Measurements from ENCODE around the gene KLHL36. TPM values are rescaled to one million over a fixed set of nuclear protein-coding genes. Genes with fewer than 3 reads are reported as not detected.

KLHL36 gene
- total RNA-seq, 1 experiment from 2014 or later = 79.0 TPM

DNA sequence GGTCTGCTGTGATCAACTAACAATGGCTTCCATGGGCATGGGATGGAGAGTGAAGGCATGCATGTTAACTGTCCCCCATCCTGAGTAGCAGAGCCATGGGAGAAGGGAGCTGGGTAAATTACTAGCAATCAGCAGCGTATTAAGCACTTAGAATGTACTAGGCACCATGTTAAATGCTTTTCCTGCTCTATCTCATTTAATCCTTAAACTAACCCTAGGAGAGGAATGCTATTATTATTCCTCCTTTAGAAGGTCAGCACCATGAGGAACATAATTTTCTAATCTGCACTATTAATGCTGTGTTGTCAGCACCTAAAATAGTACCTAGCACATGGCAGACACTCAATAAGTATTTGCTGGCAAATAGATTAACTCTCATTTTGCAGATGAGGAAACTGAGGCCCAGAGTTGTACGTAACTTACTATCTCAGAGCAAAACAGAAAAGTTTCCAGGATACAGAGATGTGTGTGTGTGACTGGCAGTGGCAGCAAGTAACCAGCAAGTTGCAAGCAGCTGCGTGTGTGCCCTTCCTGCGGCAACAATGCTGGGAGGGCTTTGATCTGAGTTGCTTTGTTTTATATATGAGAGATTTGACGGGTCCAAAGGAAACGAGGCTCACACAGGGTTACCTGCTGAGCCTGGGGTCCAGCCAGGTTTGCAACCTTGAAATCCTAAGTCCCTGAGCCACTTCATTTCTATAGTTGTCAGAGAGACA lies 6.5 kb upstream of the KLHL36 start:
- intact Hi-C loops (cut with micrococcal nuclease) = no loop called here
- Histone ChIP-seq H3K27me3 (ENCODE audit: insufficient read depth, low read length) (no peaks in the 10 kb centered on the region), H3K9ac (ENCODE audit: low read length) (no peak overlapping the region), H3K9me3 (ENCODE audit: control insufficient read depth in 1 of 2, insufficient read depth in 1 of 2, low read depth in 1 of 2, low read length in 2 of 2) (no peaks in the 10 kb centered on the region), H3K4me2 (ENCODE audit: low read length) (no peak overlapping the region), H4K20me1 (ENCODE audit: insufficient read depth) (no peaks in the 10 kb centered on the region), H3K4me3 (replicated peaks in 1 of 2; ENCODE audit: low read depth in 1 of 2, low read length in 2 of 2) (no peak overlapping the region), H2AFZ (ENCODE audit: low read depth, low read length, poor library complexity, severe bottlenecking) (no peak overlapping the region), H3K79me2 (ENCODE audit: insufficient read depth, low read length) (no peaks in the 10 kb centered on the region), H3K9me2 (ENCODE audit: insufficient read depth) (no peaks in the 10 kb centered on the region), H3K27ac (ENCODE audit: low read depth, low read length) (no peak overlapping the region), H3K4me1 (ENCODE audit: control insufficient read depth in 1 of 2, insufficient read depth in 2 of 2, low read length in 2 of 2) (peaks cover 0 to 8% of the 10 kb centered on the region in 2 experiments; a peak in 2 of 4 replicates), H3K36me3 (ENCODE audit: control insufficient read depth in 1 of 2, insufficient read depth in 2 of 2, low read length in 2 of 2) (no peaks in the 10 kb centered on the region)
- no TSS peak for BruUV-seq (replicated peaks)
- ChIA-PET RAD21 (ENCODE audit: low non-redundant PET in 1 of 2, low total read pairs in 2 of 2, uncharacterized antibody in 2 of 2, unreplicated experiment in 2 of 2) (no interaction called here), POLR2A (interaction anchor here (0.6 kb wide), 1 partner anchor 53 kb away, joined by 3 read pairs; no protein-coding TSS in a partner anchor), CTCF (no interaction called here)
- no peak for TF ChIP-seq EZH2 (IDR thresholded peaks at IDR 0.05)
- no peak for TF ChIP-seq CEBPB (IDR thresholded peaks at IDR 0.05; ENCODE audit: low read depth)
- TF ChIP-seq TCF7L2 (IDR thresholded peaks at IDR 0.05; ENCODE audit: borderline replicate concordance, extremely low read depth, insufficient read depth, insufficient read length) = no peak
- TF ChIP-seq ZNF274 (IDR thresholded peaks at IDR 0.05; ENCODE audit: low read depth, low read length) = no peak
- no peak for TF ChIP-seq JUND (IDR thresholded peaks at IDR 0.05)
- no peak for TF ChIP-seq ELF1 (IDR thresholded peaks at IDR 0.05; ENCODE audit: borderline replicate concordance, low read depth)
- TF ChIP-seq SIN3A (IDR thresholded peaks at IDR 0.05; ENCODE audit: low read depth) = no peak
- TF ChIP-seq, protein P1, sequence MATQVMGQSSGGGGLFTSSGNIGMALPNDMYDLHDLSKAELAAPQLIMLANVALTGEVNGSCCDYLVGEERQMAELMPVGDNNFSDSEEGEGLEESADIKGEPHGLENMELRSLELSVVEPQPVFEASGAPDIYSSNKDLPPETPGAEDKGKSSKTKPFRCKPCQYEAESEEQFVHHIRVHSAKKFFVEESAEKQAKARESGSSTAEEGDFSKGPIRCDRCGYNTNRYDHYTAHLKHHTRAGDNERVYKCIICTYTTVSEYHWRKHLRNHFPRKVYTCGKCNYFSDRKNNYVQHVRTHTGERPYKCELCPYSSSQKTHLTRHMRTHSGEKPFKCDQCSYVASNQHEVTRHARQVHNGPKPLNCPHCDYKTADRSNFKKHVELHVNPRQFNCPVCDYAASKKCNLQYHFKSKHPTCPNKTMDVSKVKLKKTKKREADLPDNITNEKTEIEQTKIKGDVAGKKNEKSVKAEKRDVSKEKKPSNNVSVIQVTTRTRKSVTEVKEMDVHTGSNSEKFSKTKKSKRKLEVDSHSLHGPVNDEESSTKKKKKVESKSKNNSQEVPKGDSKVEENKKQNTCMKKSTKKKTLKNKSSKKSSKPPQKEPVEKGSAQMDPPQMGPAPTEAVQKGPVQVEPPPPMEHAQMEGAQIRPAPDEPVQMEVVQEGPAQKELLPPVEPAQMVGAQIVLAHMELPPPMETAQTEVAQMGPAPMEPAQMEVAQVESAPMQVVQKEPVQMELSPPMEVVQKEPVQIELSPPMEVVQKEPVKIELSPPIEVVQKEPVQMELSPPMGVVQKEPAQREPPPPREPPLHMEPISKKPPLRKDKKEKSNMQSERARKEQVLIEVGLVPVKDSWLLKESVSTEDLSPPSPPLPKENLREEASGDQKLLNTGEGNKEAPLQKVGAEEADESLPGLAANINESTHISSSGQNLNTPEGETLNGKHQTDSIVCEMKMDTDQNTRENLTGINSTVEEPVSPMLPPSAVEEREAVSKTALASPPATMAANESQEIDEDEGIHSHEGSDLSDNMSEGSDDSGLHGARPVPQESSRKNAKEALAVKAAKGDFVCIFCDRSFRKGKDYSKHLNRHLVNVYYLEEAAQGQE (IDR thresholded peaks at IDR 0.05; ENCODE audit: low read depth) = no peak
- TF ChIP-seq, protein P2, sequence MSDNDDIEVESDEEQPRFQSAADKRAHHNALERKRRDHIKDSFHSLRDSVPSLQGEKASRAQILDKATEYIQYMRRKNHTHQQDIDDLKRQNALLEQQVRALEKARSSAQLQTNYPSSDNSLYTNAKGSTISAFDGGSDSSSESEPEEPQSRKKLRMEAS (IDR thresholded peaks at IDR 0.05) = no peak
- no peak for TF ChIP-seq RAD21 (IDR thresholded peaks at IDR 0.05; ENCODE audit: low read depth)
- TF ChIP-seq SP1 (IDR thresholded peaks at IDR 0.05; ENCODE audit: low read depth) = no peak
- no peak for TF ChIP-seq EGR1 (IDR thresholded peaks at IDR 0.05; ENCODE audit: low read depth)
- TF ChIP-seq EZH2phosphoT487 (IDR thresholded peaks at IDR 0.05; ENCODE audit: borderline replicate concordance) = no peak
- TF ChIP-seq FOSL1 (IDR thresholded peaks at IDR 0.05; ENCODE audit: low read depth) = no peak
- TF ChIP-seq, protein P3, sequence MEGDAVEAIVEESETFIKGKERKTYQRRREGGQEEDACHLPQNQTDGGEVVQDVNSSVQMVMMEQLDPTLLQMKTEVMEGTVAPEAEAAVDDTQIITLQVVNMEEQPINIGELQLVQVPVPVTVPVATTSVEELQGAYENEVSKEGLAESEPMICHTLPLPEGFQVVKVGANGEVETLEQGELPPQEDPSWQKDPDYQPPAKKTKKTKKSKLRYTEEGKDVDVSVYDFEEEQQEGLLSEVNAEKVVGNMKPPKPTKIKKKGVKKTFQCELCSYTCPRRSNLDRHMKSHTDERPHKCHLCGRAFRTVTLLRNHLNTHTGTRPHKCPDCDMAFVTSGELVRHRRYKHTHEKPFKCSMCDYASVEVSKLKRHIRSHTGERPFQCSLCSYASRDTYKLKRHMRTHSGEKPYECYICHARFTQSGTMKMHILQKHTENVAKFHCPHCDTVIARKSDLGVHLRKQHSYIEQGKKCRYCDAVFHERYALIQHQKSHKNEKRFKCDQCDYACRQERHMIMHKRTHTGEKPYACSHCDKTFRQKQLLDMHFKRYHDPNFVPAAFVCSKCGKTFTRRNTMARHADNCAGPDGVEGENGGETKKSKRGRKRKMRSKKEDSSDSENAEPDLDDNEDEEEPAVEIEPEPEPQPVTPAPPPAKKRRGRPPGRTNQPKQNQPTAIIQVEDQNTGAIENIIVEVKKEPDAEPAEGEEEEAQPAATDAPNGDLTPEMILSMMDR (IDR thresholded peaks at IDR 0.05 in 2 of 3, conservative IDR thresholded peaks at IDR 0.05 in 1 of 3; ENCODE audit: borderline replicate concordance in 1 of 3, insufficient read depth in 1 of 3, low read depth in 2 of 3, low read length in 2 of 3) = no peak
- no peak for TF ChIP-seq ZFX (IDR thresholded peaks at IDR 0.05)
- no peak for ATAC-seq
- no peak for DNase-seq (ENCODE audit: low read depth, low spot score)
